HG03025 (cell line): ENCODE measurements around the gene ZCCHC14.
"Not testable (repeated sequence)": the region's sequence is repeated elsewhere in the genome, so short reads cannot be mapped to it uniquely, and the experiment has no call there.

Source experiments
- ATAC-seq: cut with Tn5 transposase; IDR thresholded peaks from one replicate; pipeline ENCODE4 v1.9.1; 2021; ENCODE audit warnings: mild to moderate bottlenecking, moderate library complexity; ENCODE audit not compliant: unreplicated experiment, low FRiP score

ZCCHC14 gene

DNA sequence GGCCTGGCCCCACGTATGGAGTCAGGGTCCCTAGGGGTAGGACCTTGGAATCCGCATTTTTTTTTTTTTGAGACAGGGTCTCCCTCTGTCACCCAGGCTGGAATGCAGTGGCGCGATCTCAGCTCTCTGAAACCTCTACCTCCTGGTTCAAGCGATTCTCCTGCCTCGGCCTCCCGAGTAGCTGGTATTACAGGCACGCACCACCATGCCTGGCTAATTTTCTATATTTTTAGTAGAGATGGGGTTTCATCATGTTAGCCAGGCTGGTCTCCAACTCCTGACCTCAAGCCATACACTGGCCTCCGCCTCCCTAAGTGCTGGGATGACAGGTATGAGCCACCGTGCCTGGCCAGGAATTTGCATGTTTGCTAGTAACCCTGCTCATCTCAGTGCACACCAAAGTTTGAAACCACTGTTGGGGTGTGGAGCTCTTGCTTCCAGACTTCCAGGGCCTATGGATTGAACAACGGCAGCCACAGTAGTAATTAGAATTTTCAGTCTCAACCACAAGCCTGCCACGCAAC lies 5.0 kb upstream of the ZCCHC14 start:
- ATAC-seq = not testable (repeated sequence)

GRCh38 chr16:87497023-87497766 lies 4.4 kb upstream of the ZCCHC14 start:
- not testable (repeated sequence) for ATAC-seq

- no peak for ATAC-seq
Measured at GRCh38 chr16:87496447-87496801, 3.6 kb upstream of the ZCCHC14 start.

- ATAC-seq = no peak
Measured at GRCh38 chr16:87495578-87496446, 3.0 kb upstream of the ZCCHC14 start.

DNA sequence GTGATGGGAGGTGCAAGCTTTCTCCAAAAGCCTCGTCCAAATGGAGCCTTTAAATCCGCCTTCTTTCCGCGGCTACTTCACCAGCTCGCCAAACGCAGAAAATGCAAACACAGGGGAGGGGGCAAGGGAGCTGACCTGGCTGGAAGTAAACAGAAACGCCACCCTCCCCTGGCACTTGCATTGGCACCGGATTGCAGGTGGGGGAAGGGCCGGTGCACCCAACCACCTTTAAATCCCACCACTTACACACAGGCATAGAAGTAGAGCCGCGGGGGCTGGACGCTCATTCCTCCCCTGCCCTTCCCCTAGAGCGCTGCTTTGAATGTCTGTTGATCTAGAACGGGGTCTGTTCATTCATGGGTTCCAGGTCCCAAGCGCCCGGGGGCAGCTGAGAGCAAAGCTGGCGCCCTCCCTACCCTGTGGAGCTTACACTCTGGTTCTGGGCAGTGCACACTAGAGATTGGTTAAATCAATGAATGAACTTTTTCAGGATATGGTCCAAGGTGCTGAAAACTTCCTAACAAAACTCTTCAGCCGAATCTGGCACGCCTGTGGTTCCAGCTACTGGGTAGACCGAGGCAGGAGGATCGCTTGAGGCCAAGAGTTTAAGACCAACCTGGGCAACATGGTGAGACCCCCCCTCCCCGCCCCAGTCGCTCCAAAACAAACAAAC lies 920 bp upstream of the ZCCHC14 start:
- no peak for ATAC-seq

DNA sequence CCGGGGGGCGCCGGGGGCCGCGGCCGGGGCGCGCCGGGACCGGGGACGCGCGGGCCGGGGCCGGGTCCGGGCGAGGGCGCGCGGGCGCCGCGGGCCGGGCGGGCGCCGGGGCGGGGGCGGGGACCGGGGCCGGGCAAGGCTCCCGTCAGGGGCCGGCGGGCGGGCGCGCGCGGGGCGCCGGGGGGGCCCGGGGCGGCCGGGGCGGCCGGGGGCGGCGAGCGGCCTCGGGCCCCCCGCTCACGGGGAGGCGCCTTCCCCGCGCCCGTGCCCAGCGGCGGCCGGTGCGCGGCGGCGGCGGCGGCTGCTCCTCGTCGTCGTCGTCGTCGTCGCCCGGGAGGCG lies 563 bp downstream of the ZCCHC14 start:
- ATAC-seq = no peak

- ATAC-seq = no peak
Measured at GRCh38 chr16:87491522-87492290, 1.1 kb downstream of the ZCCHC14 start.

- ATAC-seq = not testable (repeated sequence)
Measured at GRCh38 chr16:87490799-87491521, 1.9 kb downstream of the ZCCHC14 start.

- no peak for ATAC-seq
Measured at GRCh38 chr16:87490096-87490798, 2.6 kb downstream of the ZCCHC14 start.

- ATAC-seq = no peak
Measured at GRCh38 chr16:87489434-87490045, 3.3 kb downstream of the ZCCHC14 start.

GRCh38 chr16:87488960-87489359 lies 3.9 kb downstream of the ZCCHC14 start:
- not testable (repeated sequence) for ATAC-seq

GRCh38 chr16:87487361-87487924 lies 5.4 kb downstream of the ZCCHC14 start:
- no peak for ATAC-seq

DNA sequence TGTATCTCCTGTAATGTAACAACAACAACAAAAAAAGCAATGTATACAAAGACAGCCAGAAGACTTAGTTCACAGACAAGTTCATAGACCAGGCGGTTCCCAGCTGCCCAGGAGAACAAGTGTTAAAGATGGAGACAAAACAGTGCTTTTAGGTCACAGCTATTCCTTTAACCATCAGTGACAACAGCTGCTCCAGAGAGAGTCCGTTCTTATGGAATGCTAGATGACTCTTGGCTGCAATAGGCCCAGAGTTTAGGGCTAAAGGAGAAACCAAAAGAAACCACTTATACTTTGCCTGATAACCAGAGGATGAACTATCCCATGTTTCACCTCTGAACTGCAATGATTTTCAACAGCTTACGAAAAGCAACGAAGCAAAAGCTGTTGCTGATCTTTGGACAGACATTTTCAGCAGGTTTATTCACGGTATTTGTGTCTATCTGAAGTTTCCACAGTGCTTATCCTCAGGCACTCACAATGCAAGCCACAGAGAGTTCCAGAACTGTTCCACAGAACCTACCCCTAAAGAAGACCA lies 6.0 kb downstream of the ZCCHC14 start:
- ATAC-seq = no peak

DNA sequence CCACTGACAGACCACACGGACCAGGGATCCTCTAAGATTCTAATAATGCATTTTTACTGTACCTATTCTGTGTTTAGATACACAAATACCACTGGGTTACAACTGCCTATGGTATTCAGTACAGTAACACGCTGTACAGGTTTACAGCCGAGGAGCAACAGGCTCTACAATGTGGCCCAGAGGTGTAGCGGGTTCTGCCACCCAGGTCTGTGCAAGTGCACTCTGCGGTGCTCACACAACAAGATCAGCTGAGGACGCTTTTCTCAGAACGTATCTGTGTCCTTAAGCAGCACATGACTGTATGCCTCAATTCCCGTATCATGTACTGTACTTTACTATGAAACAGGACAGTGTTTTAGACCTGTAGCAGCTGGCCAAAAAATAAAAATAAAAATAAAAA lies 6.5 kb downstream of the ZCCHC14 start:
- no peak for ATAC-seq

GRCh38 chr16:87485792-87486191 lies 7.0 kb downstream of the ZCCHC14 start:
- ATAC-seq = not testable (repeated sequence)

- no peak for ATAC-seq
Measured at GRCh38 chr16:87484487-87485331, 8.1 kb downstream of the ZCCHC14 start.

DNA sequence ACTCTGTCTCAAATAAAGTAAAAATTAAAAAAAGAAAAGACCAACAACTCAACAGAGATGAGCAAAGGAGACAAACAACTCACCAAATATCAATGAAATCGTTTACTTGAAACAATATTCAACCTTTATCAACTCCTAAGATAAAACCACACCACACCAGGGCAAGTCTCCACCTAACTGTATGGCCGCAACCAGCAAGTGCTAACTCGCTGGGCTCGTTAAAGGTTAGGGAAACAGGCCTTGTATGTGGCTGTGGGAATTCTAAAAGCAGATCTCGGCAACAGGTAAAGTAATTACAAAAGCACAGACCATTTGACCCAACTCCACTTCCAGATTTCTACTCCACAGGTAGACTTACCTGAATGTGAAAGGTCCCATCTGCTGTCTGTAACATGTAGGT lies 9.3 kb downstream of the ZCCHC14 start:
- no peak for ATAC-seq
